ENCODE measurements around the gene SIGLEC14. TPM values are rescaled to one million over a fixed set of nuclear protein-coding genes. Genes with fewer than 3 reads are reported as not detected.
A peak's percentile ranks its signal among the peaks of the same experiment; 100 is the strongest.

SIGLEC14 gene
- total and polyA plus RNA-seq, 2 donors (not counting 3 experiments of a cell fraction or from before 2014, with no cell fraction given): 0.10 TPM; not detected in 1

GRCh38 chr19:51663650-51664049 is 17.0 kb upstream of the SIGLEC14 start:
- no peak for TF ChIP-seq MYC (IDR thresholded peaks at IDR 0.05; ENCODE audit: low read depth, low read length)
- H4K20me1 ChIP-seq (replicated peaks; ENCODE audit: control insufficient read depth, extremely low read depth, insufficient read depth, low read length): no peaks in the 10 kb centered on the region
- H3K27ac ChIP-seq (ENCODE audit: insufficient read depth, low read depth, low read length): no peak overlapping the region
- ChIA-PET CTCF (interaction anchor here (1.0 kb wide), 1 partner anchor 9 kb away, joined by 3 read pairs; no protein-coding TSS in a partner anchor), POLR2A (no interaction called here)
- no peaks in the 10 kb centered on the region for H3K9me1 ChIP-seq (replicated peaks; ENCODE audit: control insufficient read depth, extremely low read depth, insufficient read depth, low read length)
- DNase-seq (ENCODE audit: low read depth, low spot score) (no peak), FAIRE-seq (no peak)
- H3K4me2 ChIP-seq (ENCODE audit: insufficient read depth, low read length): no peak overlapping the region
- H3K27me3 ChIP-seq (ENCODE audit: control insufficient read depth in 2 of 2, insufficient read depth in 2 of 2, low read length in 2 of 2): peaks cover 0 to 6% of the 10 kb centered on the region in 2 experiments
- dilution Hi-C loops (cut with MboI; ENCODE audit: extremely low pct_ligation_motif_present, low sequenced_read_pairs): no loop called here
- H3K9me3 ChIP-seq (replicated peaks; ENCODE audit: control insufficient read depth, insufficient read depth, low read length): no peaks in the 10 kb centered on the region
- intact Hi-C loops (cut with micrococcal nuclease): no loop called here
- no peaks in the 10 kb centered on the region for H3K79me2 ChIP-seq (ENCODE audit: control insufficient read depth, insufficient read depth, low read length)
- no peak overlapping the region for H2AFZ ChIP-seq (ENCODE audit: low read depth, low read length)
- H3K4me3 ChIP-seq (replicated peaks in 1 of 3; ENCODE audit: insufficient read depth in 1 of 3, low read depth in 1 of 3, low read length in 3 of 3): no peak overlapping the region
- BruUV-seq (replicated peaks): no TSS peak
- H3K9ac ChIP-seq (replicated peaks; ENCODE audit: extremely low read depth, insufficient read depth, low read length): no peak overlapping the region
- H3K4me1 ChIP-seq (ENCODE audit: control insufficient read depth, extremely low read depth, insufficient read depth, low read length): no peaks in the 10 kb centered on the region
- no peaks in the 10 kb centered on the region for H3K36me3 ChIP-seq (ENCODE audit: control insufficient read depth in 2 of 2, extremely low read depth in 1 of 2, insufficient read depth in 2 of 2, low read length in 2 of 2)

DNA sequence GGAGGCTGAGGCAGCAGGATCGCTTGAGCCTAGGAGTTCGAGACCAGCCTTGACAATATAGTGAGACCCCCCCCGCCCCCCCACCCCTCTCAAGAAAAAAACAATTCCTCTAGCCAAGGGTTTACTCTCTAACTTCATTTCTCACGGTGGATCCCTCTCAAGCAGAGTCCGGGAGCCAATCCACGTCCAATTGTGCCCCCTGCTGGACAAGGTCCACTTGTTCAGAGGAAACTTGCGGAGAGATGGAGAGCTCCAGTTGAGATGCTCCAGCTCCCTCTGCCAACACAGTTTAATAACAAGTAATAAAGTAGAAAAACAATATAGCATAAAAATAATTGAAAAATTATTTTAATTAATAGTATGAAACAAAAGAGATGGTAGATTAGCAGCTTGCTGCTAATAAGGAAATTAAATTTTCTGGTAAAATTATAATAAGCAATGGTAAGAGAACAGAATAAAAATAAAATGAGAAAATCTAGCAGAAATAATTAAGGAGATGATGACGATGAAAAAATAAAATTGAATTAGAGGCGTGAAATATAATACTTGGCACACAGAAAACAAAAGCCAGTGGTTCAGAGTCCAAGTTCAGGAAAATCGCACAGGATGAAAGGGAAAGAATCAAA is 14.5 kb upstream of the SIGLEC14 start:
- peak; percentile 92 for FAIRE-seq
- H3K9me3 ChIP-seq (replicated peaks; ENCODE audit: control insufficient read depth, insufficient read depth, low read length): no peaks in the 10 kb centered on the region
- POLR2A ChIA-PET: interaction anchor here (0.6 kb wide), 1 partner anchor 126 kb away, joined by 6 read pairs; no protein-coding TSS in a partner anchor

More for the DNA sequence above, 14.5 kb upstream of the SIGLEC14 start:
- BruUV-seq (replicated peaks): no TSS peak
- CTCF ChIA-PET: interaction anchor here (0.5 to 9.1 kb wide), 62 partner anchors 9 to 1467 kb away, joined by 3 to 414 read pairs (median 4); partner anchors contain the start of genes CEACAM18, ETFB, SIGLEC10 and SIGLEC9
- Histone ChIP-seq H3K4me3 (replicated peaks in 1 of 3; ENCODE audit: insufficient read depth in 1 of 3, low read depth in 1 of 3, low read length in 3 of 3) (no peak overlapping the region), H3K9me1 (replicated peaks; ENCODE audit: control insufficient read depth, extremely low read depth, insufficient read depth, low read length) (no peaks in the 10 kb centered on the region), H3K9ac (replicated peaks; ENCODE audit: extremely low read depth, insufficient read depth, low read length) (no peak overlapping the region), H3K36me3 (ENCODE audit: control insufficient read depth in 2 of 2, extremely low read depth in 1 of 2, insufficient read depth in 2 of 2, low read length in 2 of 2) (no peaks in the 10 kb centered on the region), H4K20me1 (replicated peaks; ENCODE audit: control insufficient read depth, extremely low read depth, insufficient read depth, low read length) (no peaks in the 10 kb centered on the region), H3K27me3 (ENCODE audit: control insufficient read depth in 2 of 2, insufficient read depth in 2 of 2, low read length in 2 of 2) (peaks cover 0 to 2% of the 10 kb centered on the region in 2 experiments), H3K79me2 (ENCODE audit: control insufficient read depth, insufficient read depth, low read length) (no peaks in the 10 kb centered on the region), H3K4me1 (ENCODE audit: control insufficient read depth, extremely low read depth, insufficient read depth, low read length) (peaks cover 2% of the 10 kb centered on the region), H3K27ac (ENCODE audit: insufficient read depth, low read depth, low read length) (no peak overlapping the region), H2AFZ (ENCODE audit: low read depth, low read length) (no peak overlapping the region), H3K4me2 (ENCODE audit: insufficient read depth, low read length) (no peak overlapping the region)
- peak; percentile 65 to 68 for TF ChIP-seq CTCF (IDR thresholded peaks at IDR 0.05; ENCODE audit: extremely low read depth in 1 of 2, insufficient read depth in 1 of 2, low read depth in 1 of 2, low read length in 2 of 2)
- no peak for TF ChIP-seq POLR2A (IDR thresholded peaks at IDR 0.05; ENCODE audit: low read depth, low read length)
- DNase-seq (ENCODE audit: low read depth, low spot score): peak; percentile 69
- intact Hi-C loops (cut with micrococcal nuclease): loop anchor here (1.0 to 2.0 kb wide), 2 partner anchors 239 to 322 kb away; no protein-coding TSS in a partner anchor
- dilution Hi-C loops (cut with MboI; ENCODE audit: extremely low pct_ligation_motif_present, low sequenced_read_pairs): no loop called here
